ENCODE data around the gene ATP11A. TPM values are rescaled to one million over a fixed set of nuclear protein-coding genes. Genes with fewer than 3 reads are reported as not detected.
"Not testable (repeated sequence)": the region's sequence is repeated elsewhere in the genome, so short reads cannot be mapped to it uniquely, and the experiment has no call there.

Gene ATP11A
- total and polyA plus RNA-seq, 10 of the 15 experiments (the other 5 are each of a cell fraction or from before 2014, with no cell fraction given) = 1.4 to 69.6 (median 14.4) TPM

DNA sequence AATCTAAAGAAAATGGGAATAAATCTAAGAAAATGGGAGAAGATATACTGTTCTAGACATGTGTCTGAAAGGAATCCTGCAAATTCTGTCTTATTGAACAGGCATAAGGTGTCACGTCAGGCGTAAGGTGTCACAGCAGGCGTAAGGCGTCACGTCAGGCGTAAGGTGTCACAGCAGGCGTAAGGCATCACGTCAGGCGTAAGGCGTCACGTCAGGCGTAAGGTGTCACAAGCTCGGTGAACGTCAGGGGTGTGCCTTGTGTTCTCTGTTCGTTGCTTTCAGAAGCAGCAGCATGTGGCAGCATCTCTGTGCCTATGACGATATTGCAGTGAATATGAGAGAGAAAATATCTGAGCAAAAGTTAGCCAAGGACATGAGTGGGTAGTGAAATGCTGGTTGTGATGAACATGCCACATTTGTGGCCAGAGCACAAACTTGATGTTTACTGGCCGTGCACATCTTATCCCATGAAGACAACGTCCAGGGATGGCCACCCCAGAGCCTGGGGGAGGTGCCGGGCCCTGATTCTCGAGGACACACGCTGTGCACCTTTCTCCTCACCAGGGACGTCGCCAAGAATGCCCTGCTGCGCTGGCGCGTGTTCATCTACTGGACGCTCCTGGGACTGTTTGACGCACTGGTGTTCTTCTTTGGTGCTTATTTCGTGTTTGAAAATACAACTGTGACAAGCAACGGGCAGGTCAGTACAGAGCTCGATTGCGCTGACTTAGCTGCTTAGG, 172.2 kb downstream of the ATP11A start:
- WGBS (ENCODE audit: insufficient coverage, insufficient replicate concordance, low lambda C conversion rate, missing lambda C conversion rate) = 94% methylated on average over 32 of the region's 32 CpGs
- intact Hi-C loops (cut with micrococcal nuclease; ENCODE audit: unreplicated experiment) = no loop called here
- FAIRE-seq (no peak), DNase-seq (ENCODE audit: low read depth, low spot score) (no peak), ATAC-seq (no peak)
- ChIA-PET CTCF (no interaction called here), RAD21 (ENCODE audit: unreplicated experiment) (no interaction called here), POLR2A (no interaction called here), SMC1A (ENCODE audit: uncharacterized antibody, unreplicated experiment) (no interaction called here)
- H3K27me3 ChIP-seq (replicated peaks in 1 of 2; ENCODE audit: control insufficient read depth in 2 of 2, insufficient read depth in 2 of 2, low read length in 1 of 2) = no peaks in the 10 kb centered on the region
- H3K4me1 ChIP-seq (ENCODE audit: control insufficient read depth, insufficient read depth, low read length) = peaks cover 4% of the 10 kb centered on the region
- no peaks in the 10 kb centered on the region for H3K9me3 ChIP-seq (replicated peaks; ENCODE audit: control insufficient read depth, insufficient read depth, low read length)
- BruUV-seq (replicated peaks) = no TSS peak
- H4K20me1 ChIP-seq (ENCODE audit: control insufficient read depth, insufficient read depth) = no peaks in the 10 kb centered on the region
- no peak overlapping the region for H3K27ac ChIP-seq (ENCODE audit: control insufficient read depth, insufficient read depth)
- no peak overlapping the region for H2AFZ ChIP-seq (ENCODE audit: control insufficient read depth, low read depth, low read length)
- no peak overlapping the region for H3K9ac ChIP-seq (ENCODE audit: control insufficient read depth, insufficient read depth, low read length)
- peaks cover 2 to 12% of the 10 kb centered on the region in 2 experiments; a peak in 3 of 4 replicates for H3K36me3 ChIP-seq (ENCODE audit: control insufficient read depth in 2 of 2, insufficient read depth in 2 of 2, low read length in 1 of 2)
- H3K4me3 ChIP-seq = no peak overlapping the region
- TF ChIP-seq STAT3 (IDR thresholded peaks at IDR 0.05; ENCODE audit: low read depth, low read length) = no peak
- no peak for TF ChIP-seq YY1 (IDR thresholded peaks at IDR 0.05; ENCODE audit: low read depth, low read length)
- TF ChIP-seq CTCF (IDR thresholded peaks at IDR 0.05 in 2 of 3, conservative IDR thresholded peaks at IDR 0.05 in 1 of 3; ENCODE audit: control insufficient read depth in 2 of 3, extremely low read depth in 1 of 3, insufficient read depth in 1 of 3, low read depth in 3 of 3, low read length in 3 of 3) = no peak
- TF ChIP-seq CEBPB (IDR thresholded peaks at IDR 0.05; ENCODE audit: borderline replicate concordance in 1 of 2, low read depth in 2 of 2, low read length in 2 of 2) = no peak
- no peak for TF ChIP-seq CREB1 (IDR thresholded peaks at IDR 0.05; ENCODE audit: low read depth)
- TF ChIP-seq, protein P1, sequence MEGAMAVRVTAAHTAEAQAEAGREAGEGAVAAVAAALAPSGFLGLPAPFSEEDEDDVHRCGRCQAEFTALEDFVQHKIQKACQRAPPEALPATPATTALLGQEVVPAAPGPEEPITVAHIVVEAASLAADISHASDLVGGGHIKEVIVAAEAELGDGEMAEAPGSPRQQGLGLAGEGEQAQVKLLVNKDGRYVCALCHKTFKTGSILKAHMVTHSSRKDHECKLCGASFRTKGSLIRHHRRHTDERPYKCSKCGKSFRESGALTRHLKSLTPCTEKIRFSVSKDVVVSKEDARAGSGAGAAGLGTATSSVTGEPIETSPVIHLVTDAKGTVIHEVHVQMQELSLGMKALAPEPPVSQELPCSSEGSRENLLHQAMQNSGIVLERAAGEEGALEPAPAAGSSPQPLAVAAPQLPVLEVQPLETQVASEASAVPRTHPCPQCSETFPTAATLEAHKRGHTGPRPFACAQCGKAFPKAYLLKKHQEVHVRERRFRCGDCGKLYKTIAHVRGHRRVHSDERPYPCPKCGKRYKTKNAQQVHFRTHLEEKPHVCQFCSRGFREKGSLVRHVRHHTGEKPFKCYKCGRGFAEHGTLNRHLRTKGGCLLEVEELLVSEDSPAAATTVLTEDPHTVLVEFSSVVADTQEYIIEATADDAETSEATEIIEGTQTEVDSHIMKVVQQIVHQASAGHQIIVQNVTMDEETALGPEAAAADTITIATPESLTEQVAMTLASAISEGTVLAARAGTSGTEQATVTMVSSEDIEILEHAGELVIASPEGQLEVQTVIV (IDR thresholded peaks at IDR 0.05; ENCODE audit: borderline replicate concordance, partially characterized antibody) = no peak
- TF ChIP-seq TAF1 (IDR thresholded peaks at IDR 0.05; ENCODE audit: borderline replicate concordance, low read depth, low read length) = no peak
- TF ChIP-seq BMI1 (IDR thresholded peaks at IDR 0.05; ENCODE audit: borderline replicate concordance) = no peak
- TF ChIP-seq YBX1 (IDR thresholded peaks at IDR 0.05) = no peak
- TF ChIP-seq CHD1 (IDR thresholded peaks at IDR 0.05; ENCODE audit: low read depth, low read length) = no peak
- H3K4me2 ChIP-seq (ENCODE audit: control insufficient read depth, insufficient read depth) = no peak overlapping the region
- in situ Hi-C loops (cut with MboI) = loop anchor here (25.0 kb wide), 1 partner anchor 1400 kb away; no protein-coding TSS in a partner anchor
- H3K79me2 ChIP-seq (ENCODE audit: control insufficient read depth, insufficient read depth, low read length) = no peaks in the 10 kb centered on the region

DNA sequence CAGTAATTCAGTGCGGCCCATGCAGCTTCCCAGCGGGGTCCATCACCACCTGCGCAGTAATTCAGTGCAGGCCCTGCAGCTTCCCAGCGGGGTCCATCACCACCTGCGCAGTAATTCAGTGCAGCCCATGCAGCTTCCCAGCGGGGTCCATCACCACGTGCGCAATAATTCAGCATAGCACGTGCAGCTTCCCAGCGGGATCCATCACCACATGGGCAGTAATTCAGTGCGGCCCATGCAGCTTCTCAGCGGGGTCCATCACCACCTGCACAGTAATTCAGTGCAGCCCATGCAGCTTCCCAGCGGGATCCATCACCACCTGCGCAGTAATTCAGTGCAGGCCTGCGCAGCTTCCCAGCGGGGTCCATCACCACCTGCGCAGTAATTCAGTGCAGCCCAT, 173.5 kb downstream of the ATP11A start:
- H3K9ac ChIP-seq (ENCODE audit: control insufficient read depth, insufficient read depth, low read length); H3K9me3 ChIP-seq (replicated peaks; ENCODE audit: control insufficient read depth, insufficient read depth, low read length); H3K4me2 ChIP-seq (ENCODE audit: control insufficient read depth, insufficient read depth); CTCF ChIA-PET; H2AFZ ChIP-seq (ENCODE audit: control insufficient read depth, low read depth, low read length); ATAC-seq; H4K20me1 ChIP-seq (ENCODE audit: control insufficient read depth, insufficient read depth); H3K27me3 ChIP-seq (replicated peaks in 1 of 2; ENCODE audit: control insufficient read depth in 2 of 2, insufficient read depth in 2 of 2, low read length in 1 of 2); FAIRE-seq; H3K27ac ChIP-seq (ENCODE audit: control insufficient read depth, insufficient read depth); BruUV-seq (replicated peaks); POLR2A ChIA-PET; H3K79me2 ChIP-seq (ENCODE audit: control insufficient read depth, insufficient read depth, low read length); H3K4me1 ChIP-seq (ENCODE audit: control insufficient read depth, insufficient read depth, low read length); H3K36me3 ChIP-seq (ENCODE audit: control insufficient read depth in 2 of 2, insufficient read depth in 2 of 2, low read length in 1 of 2); RAD21 ChIA-PET (ENCODE audit: unreplicated experiment); SMC1A ChIA-PET (ENCODE audit: uncharacterized antibody, unreplicated experiment); DNase-seq (ENCODE audit: low read depth, low spot score); H3K4me3 ChIP-seq; intact Hi-C loops (cut with micrococcal nuclease; ENCODE audit: unreplicated experiment): not testable (repeated sequence)
- 96% methylated on average over 16 of the region's 17 CpGs for WGBS (ENCODE audit: insufficient coverage, insufficient replicate concordance, low lambda C conversion rate, missing lambda C conversion rate)
- in situ Hi-C loops (cut with MboI) = loop anchor here (25.0 kb wide), 1 partner anchor 1401 kb away; no protein-coding TSS in a partner anchor

Measured in GM12878 (cell line).